ENCODE data around the gene ADAM10.

Gene ADAM10

DNA sequence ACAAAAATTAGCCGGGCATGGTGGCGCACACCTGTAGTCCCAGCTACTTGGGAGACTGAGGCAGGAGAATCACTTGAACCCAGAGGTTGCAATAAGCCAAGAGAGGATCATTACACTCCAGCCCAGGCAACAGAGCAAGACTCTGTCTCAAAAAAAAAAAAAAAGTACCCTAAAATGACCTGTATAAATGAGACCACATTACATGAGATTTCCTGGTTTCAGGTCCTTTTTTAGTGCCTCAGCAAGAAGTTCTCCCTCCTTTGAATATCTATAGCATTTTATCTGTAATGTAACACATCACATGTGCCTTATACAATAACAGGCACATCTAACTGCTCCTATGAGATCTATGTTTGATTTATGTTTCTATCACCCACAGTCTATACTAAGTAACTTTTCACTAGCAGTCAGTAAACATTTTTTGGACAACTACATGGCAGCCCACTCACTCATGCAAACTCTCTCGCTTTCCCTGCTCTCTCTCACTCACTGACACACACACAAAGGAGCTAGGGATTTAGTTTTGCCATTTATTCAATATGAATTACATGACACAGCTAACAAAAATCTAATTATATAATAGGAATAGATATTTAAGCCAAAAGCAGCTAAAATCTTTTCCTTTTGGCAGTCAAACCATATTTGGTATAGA is 34.1 kb downstream of the ADAM10 start:
- no peak for DNase-seq (ENCODE audit: low read depth, low spot score)

DNA sequence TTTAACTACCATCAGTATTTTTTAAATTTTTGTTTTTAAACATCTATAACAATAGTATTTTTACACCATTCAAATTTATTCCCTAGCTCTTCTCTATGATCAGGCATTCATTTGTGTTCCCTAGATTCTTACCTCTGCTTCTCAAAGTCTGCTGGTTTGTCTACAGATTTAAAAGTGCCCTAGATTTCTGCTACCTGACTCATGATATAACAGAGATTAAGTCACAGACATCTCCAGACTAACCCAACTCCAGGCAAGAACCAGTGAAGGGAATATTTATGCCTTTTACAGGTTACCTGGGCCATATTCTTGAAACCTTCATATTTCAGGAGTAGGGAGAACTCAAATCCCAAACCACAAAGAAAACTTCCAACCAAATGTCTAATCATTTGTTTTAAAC is 38.8 kb downstream of the ADAM10 start:
- no peak for DNase-seq (ENCODE audit: low read depth, low spot score)

DNA sequence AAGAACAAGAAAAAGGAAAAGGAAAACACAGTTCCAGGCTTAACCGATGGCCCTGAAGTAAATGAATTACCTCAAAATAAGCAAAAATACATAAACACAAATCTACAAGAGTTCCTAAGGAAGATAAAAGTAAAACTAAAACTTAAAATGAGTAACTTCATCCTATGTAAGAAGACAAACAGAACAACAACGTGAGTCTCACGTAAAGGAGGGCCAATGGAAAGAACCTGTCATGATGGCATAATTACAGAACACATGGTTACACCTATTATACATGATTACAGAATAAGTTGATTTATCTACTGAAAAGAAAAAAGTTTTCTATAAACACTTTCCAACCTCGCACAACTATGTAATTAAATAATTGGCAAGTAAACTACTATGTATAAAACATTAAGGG is 42.1 kb downstream of the ADAM10 start:
- DNase-seq (ENCODE audit: low read depth, low spot score) = no peak

DNA sequence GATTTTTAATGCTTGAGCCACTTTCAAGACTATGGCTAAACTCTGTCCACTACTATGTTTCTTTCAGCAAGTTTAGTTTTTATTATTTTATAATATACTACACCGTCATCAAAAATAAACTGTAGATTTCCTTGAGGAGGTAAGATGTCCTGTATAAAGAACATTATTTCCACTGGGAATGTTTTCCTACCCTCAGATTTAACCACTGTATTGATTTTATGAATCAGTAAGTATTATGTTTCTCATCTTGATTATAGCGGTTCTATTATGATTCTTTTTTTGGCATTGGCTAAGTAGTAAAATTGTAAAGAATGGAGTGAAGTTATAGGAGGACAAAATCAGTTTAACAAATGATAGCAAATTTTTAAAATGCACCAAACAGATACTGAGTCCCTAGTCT is 44.4 kb downstream of the ADAM10 start:
- no peak for DNase-seq (ENCODE audit: low read depth, low spot score)

DNA sequence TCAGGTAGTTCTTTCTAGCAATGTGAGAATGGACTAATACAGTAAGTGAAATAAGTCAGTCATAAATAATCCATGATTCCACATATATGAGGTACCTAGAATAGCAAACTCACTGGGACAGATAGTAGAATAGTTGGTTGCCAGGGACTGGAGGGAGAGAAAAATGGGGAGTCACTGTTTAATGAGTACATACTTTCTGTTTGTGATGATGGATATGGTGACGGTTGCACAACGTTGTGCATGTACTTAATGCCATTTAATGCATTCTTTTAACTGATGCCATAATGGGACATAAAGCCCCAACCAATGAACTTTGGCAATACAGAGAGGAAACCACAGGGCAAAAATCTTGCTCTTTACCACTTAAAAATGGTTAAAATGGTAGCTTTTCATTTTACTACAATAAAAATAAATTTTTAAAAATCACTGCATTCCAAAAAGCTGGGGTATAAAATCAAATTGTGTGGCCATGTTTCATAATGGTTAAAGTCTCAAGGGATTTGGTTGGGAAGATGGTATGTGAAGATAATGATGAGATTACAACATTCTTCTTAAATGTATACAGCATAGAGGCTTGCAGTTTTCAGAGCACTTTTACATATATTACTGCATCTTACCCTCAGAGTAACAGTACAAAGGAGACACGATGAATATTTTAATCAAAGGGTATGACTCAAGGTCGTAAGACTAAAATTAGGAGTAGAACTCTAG is 45.2 kb downstream of the ADAM10 start:
- DNase-seq (ENCODE audit: low read depth, low spot score) = no peak

DNA sequence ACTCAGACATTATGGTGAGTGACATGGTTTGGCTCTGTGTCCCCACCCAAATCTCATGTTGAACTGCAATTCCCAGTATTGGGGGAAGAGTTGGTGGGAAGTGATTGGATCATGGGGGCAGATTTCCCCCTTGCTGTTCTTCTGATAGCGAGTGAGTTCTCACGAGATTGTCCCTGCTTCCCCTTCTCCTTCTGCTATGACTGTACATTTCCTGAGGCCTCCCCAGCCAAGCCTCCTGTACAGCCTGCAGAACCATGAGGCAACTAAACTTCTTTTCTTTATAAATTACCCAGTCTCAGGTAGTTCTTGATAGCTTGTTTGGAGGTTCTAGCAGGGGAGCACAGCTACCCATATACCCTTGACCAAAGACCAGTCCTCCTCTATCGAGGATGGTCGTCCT is 45.9 kb downstream of the ADAM10 start:
- no peak for DNase-seq (ENCODE audit: low read depth, low spot score)

DNA sequence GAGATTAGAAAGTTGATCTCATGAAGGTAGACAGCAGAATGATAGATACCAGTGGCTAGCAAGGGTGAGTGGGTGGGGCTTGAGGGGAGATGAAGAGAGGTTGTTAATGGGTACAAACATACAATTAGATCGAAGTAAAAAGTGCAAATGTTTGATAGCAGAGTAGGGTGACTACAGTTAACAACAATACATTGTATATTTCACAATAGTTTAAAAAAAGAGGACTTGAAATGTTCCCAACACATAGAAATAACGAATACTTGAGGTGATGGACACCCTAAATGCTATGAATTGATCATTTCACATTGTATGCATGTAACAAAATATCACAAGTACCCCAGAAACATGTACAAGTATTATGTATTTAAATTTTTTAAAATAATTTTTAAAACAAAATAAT is 47.3 kb downstream of the ADAM10 start:
- no peak for DNase-seq (ENCODE audit: low read depth, low spot score)

DNA sequence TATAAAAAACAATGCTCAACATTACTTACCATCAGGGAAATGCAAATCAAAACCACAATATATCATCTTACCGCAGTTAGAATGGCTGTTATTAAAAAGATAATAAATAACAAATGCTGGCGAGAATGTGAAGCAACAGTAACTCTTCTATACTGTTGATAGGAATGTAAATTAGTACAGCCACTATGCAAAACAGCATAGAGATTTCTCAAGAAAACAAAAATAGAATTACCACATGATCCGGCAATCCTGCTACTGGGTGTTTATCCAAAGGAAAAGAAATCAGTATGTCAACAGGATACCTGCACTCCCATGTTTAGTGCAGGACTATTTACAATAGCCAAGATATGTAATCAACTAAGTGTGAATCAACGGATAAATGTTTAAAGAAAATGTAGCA is 48.1 kb downstream of the ADAM10 start:
- DNase-seq (ENCODE audit: low read depth, low spot score) = no peak

DNA sequence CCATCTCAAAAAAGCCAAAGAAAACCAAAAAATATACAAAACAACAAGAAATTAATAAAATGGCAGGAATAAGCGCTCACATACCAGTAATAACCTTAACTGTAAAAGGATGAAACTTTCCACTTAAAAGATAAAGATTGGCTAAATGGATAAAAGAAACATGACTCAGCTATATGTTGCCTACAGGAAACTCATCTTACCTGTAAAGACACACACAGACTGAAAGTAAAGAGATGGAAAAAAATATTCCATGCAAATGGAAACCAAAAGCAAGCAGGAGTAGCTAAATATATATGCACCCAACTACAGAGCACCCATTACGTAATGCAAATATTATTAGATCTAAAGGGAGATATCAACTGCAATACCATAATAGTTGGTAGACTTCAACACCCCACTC is 49.7 kb downstream of the ADAM10 start:
- DNase-seq (ENCODE audit: low read depth, low spot score) = no peak

DNA sequence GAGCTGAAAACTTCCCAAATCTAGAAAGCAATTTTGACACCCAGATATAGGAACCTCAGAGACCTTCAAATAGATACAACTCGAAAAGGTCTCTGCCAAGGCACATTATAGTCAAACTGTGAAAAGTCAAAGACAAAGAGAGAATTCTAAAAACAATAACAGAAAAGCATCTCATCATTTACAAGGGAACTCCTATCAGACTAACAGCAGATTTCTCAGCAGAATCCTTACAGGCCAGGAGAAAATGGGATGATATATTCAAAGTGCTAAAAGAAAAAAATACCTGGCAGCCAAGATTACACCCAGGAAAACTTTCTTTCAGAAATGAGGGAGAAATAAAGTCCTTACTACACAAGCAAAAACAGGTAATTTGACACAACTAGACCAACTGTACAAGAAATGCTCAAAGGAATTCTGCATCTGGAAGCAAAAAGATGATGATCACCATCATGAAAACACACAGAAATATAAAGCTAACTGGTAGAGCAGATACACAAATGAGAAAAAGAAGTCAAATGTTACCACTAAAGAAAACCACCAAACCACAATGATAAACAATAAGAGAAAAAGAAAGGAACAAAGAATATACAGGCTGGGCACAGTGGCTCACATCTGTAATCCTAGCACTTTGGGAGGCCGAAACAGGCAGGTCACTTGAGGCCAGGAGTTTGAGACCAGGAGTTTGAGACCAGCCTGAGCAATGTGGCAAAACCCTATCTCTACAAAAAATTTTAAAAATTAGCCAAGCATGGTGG is 50.4 kb downstream of the ADAM10 start:
- no peak for DNase-seq (ENCODE audit: low read depth, low spot score)

DNA sequence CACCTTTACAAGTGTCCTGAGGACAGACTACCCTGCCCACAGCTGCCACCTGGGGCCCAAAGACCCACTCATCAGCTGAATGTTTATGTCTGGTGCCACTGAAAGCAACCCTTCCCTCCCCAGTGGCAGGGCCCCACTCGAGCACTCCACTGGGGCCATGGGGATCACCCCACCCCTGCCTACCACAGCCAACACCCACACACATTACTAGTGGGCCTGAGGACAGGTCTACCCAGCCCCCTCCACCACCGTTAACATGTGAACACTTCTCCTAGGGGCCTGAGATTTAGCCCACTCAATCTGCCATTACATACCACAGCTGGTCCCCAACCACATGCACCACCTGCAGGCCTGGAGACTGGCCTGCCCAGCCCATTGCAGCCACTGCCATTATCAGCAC is 52.3 kb downstream of the ADAM10 start:
- DNase-seq (ENCODE audit: low read depth, low spot score) = no peak

DNA sequence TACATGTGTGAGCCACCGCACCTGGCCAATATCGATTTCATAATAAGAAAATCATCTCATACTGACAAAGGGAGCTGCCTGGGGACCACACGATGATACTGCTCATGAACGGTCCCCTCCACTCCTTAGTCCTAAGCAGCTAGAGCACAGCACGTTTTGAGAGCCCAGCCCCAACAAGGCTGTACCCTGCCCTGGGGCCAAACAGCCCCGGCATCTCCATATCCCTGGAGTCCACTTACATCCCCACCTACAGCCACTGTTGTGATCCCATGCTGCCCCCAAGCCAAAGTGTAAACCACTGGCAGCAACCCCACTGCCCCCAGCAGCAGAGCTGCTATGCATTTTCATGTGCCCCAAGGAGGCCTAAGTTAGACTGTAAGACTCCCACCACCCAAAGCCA is 52.8 kb downstream of the ADAM10 start:
- DNase-seq (ENCODE audit: low read depth, low spot score) = no peak

DNA sequence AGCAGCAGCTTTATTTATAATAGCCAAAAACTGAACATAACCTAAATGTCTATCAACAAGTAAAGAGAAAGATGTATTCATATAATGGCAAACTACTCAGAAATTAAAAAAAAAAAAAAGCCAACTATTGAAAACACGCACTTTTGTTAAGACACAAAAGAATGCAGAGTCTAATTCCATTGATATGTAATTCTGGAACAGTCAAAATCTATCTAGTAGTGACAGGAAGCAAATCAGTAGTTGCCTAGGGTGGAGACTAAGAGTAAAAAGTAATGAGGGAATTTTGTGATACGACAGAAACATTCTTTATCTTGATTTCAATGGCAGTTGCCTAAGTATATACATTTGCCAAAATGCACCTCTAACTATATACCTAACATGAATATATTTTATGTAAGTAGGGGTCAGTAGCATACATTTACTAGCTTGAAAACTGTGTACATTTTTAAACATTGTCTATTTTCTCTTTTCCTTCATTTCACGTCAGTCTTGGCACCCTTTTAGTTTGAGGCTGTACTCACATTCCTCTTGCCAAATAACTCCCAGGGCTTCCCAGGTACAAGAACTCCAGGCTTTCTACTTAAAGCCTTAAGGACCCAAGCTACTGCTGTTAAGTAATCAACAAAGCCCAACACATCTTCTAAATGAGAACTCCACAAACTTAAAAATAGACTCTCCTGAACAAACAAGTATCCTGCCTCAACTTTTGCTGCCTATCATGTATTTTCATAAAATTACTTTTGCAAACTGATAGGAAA is 54.7 kb downstream of the ADAM10 start:
- no peak for DNase-seq (ENCODE audit: low read depth, low spot score)

DNA sequence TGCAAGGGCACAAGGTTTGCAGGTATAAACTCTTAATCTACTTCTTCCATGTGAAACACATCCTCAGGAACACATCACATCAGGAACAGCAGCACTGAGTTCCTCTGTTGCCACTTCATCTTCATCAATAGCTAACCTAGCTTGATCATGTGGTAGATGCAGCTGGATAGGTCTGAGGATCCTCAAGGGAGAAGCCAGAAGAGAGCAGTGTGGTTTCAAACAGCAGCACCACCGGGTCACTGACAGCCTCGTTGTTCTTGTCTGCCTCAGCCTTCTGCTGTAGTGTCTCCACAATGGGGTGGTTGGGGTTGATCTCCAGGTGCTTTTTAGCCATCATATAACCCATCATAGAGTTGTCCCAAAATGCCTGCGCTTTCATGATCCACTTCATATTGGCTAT is 58.8 kb downstream of the ADAM10 start:
- no peak for DNase-seq (ENCODE audit: low read depth, low spot score)

DNA sequence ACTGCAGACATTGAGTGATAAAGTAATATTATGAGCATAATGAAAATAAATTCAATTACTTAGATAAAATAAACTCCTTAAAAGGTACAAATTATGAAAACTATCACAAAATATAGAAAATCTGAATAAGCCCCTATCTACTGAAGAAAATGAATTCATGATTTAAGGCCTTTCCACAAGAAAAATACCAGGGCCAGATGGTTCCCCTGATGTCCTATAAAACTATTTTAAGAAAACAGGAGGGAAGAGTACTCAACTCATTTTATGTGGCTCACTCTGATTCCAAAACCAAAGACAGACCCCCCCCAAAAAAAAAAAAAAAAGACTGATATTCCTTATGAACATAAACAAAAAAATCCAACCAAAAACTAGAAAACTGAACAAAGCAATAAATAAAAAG is 59.9 kb downstream of the ADAM10 start:
- DNase-seq (ENCODE audit: low read depth, low spot score) = no peak

DNA sequence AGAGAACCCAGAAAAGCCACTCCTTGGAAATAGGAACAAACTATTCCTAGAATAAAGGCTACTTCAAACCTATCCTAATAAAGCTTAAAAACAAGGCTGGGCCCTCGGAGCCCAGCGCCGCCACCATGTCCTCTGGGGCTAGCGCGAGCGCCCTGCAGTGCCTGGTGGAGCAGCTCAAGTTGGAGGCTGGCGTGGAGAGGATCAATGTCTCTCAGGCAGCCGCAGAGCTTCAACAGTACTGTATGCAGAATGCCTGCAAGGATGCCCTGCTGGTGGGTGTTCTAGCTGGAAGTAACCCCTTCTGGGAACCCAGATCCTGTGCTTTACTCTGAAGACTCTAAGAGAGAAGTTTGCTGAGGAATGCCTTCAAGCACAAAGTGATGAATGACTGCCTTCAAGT is 63.2 kb downstream of the ADAM10 start:
- peak; percentile 33 for DNase-seq (ENCODE audit: low read depth, low spot score)

DNA sequence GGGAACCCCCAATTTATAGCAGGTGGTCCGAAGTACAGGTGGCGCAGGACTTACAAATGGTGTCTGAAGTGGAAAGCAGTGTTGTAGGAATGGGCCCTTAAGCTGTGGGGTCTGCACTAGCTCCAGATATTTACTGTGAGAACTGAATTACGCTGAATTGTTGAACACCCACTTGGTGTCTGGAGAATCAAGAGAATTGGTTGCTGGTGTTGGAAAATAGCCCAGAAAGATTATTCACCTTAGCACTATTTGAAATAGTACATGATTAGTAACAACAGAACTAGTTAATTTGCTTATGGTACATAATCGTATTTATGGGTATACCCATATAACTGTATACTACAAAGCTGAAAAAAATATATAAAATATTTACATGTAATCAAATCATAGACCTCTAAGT is 64.8 kb downstream of the ADAM10 start:
- DNase-seq (ENCODE audit: low read depth, low spot score) = no peak

DNA sequence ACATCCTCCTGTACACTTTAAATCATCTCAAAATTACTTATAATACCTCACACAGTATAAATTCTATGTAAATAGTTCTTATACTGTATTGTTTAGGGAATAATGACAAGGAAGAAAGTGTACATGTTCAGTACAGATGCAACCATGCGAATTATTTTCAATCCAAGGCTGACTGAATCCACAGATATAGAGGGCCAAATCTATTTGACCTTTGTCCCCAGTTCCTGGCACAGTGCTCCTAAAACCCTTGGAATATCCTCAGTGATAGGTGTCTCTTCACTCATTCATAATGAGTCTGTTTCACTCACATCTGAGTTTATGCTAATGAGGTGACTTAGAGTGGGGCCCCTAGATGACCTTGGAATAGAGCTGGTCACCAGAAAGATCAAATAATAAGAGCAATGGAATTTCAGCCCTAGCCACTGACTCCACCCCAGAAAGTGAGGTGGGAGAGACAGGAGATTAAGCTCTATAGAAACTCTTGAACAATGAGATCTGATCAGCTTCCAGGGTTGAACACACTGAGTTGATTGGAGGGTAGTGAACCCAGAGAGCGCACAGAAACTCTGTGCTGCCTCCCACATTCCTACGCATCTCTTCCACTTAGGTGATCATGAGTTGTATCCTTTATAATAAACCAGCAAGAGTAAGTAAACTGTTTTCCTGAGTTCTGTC is 65.3 kb downstream of the ADAM10 start:
- DNase-seq (ENCODE audit: low read depth, low spot score) = no peak

DNA sequence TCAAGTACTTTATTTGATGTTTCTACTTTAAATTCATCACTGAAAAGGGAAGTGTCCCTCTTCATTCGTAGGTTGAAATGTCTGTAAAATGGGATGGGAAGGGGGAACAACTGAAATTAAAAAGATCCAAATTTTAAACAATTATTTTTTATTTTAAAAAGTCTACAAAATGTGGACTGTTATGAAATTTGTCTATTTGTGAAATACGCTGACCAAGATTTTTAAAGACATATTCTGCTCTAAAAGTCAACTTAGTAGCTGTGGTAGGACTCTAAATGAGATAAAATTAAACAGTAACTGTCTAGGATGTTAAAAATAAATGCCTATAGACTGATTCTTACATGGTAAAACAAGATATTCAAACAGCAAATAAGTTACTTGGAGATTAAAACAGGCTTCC is 67.3 kb downstream of the ADAM10 start:
- DNase-seq (ENCODE audit: low read depth, low spot score) = no peak

DNA sequence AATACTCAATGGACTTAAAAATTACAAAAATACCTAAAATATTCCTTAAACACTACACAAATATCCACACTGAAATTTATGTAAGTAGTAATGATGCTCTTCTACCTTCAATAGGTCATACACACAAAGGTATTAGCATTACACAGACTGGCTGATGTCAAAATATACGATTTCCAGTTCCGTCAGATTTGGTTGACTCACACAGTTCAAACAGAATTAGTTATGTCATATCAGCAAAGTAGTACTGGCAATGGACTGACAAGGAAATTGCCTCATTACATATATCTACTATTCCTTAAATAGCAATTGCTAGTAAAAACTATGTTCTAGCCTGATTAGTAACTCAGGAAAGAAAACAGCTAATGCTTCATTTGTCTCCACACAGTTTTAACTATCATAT is 70.8 kb downstream of the ADAM10 start:
- no peak for DNase-seq (ENCODE audit: low read depth, low spot score)

DNA sequence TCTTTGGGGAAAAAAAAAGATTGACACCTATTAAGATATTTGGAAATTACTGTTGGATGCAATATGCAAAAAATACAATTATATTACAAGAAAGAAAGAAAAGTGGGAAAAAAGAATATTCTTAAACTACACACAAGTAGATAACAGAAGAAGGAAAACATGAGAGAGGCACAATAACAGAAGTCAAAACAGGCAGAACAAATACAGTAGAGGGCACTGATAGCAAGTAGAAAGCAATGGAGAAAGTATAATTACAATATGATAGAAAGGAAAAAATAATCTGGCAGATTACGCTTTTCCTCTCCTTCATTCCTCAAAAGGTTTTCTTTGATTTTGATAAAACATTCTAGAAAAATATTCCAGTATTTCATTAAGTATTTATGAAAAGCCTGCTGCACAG is 72.1 kb downstream of the ADAM10 start:
- no peak for DNase-seq (ENCODE audit: low read depth, low spot score)

DNA sequence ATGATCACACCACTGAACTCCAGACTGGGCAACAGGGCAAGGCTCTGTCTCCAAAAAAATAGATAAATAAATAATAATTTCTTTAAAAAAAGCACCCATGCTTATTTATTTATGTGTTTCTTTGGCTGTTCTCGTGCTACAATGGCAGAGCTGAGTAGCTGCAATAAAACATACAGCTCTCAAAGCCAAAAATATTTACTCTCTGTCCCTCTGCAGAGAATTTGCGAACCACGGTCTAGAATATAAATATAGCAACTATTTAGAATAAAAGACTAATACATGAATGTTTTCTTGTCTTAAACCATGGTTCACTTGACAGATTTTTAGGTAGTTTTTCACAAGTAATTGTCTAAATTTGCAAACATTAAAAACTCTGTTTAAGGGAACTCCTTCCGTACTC is 72.7 kb downstream of the ADAM10 start:
- DNase-seq (ENCODE audit: low read depth, low spot score) = no peak

All from iPS DF 19.7 (cell line).